Mesenteric fat pad (tissue), 1 donor: ENCODE measurements around the gene MAP4. TPM values are rescaled to one million over a fixed set of nuclear protein-coding genes. Genes with fewer than 3 reads are reported as not detected.

Experiments used
- DNase-seq: peaks from one replicate; pipeline ENCODE4 v3.0.0-alpha.2; 2020; ENCODE audit warnings: low spot score
- total RNA-seq: library from RNA; stranded (reverse); fragmentation: NEBNext Ultra II Directional; extraction: Animal tissue kit (Norgen Biotek cat#: 25700); gene quantifications from one replicate; pipeline ENCODE4 v1.2.1, GENCODE V29; 2021
- donor health status: DM: yes; HTN: yes; CAD: no.

MAP4 gene
- total RNA-seq, 1 donor from 2014 or later = 303 TPM

DNA sequence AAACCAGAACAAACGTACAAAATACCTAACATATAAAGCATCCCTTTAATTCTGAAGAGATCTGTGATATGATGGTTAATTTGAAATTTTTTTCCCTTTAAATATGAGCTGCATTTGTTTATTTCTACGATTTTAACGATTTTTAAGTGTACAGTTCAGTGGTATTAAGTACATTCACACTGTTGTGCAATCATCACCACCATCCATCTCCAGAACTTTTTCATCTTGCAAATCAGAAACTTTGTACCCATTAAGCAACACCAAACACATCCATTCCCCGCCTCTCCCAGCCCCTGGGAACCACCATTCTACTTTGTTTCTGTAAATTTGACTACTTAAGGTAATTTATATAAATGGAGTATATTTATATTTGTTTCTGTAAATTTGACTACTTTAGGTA lies 51.5 kb downstream of the MAP4 start:
- DNase-seq = no peak

DNA sequence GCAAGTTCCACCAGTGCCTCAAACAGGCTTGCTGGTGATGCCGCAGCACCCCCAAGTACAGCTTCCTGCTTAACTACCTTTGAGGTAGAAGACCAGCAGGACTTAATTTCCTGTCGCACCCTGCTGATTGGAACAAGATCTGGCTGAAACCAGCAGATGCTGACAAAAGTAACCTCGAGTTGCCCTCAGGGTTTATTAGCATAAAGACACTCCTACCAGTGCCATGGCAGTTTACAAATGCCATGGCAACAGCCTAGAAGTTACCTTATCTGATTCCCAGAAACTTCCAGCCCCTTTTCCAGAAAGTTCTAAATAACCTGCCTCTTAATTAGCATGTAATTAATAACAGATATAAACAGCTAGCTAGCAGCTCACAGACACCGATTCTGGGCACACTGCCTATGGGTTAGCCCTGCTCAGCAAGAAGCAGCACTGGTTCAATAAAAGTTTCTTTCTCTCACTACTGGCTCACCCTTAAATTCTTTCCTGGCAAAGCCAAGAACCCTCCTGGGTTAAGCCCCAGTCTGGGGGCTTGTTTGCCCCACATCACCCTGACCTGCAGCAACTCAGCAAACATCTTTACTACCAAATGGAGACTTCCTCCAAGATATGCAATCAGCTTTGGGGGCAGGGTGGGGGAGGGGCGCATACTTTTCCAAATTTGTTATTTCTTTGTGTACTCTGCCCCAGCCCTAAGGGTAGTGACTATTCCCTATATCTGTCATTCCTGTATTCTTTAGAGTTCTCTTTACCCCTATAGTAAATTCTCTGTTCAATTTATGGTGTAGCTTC lies 54.2 kb downstream of the MAP4 start:
- DNase-seq = no peak

DNA sequence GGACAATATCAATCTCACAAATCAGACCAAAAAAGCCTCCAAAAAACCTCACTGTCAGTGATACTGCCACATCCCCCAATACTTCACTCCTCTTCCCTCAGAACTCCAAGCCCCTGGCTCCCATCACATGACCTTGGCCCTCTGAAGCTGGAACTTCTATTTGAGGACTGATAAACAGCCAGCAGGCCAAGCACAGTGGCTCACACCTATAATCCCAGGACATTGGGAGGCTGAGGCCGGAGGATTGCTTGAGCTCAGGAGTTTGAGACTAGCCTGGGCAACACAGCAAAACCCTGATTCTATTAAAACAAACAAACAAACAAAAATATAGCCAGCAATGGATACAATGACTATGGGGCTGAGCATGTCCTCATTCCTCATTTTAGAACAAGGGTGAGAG lies 55.2 kb downstream of the MAP4 start:
- DNase-seq = no peak

DNA sequence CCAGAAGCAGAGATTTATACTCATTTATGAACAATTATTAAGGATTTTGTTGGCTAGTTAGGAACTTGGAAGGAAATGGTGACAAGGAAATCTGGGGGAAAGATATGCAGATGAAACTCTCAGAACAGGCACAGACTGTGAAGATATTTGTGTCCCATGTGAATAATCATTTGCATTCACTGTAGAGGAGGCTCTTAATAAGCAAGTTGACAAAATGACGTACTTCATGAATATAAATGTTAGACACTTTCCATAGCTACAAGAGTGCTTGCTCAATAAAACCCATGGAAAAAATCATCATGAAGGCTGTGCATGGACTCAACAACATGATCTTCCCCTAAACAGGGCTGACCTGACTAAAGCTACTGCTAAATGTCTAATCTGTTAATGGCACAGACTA lies 59.7 kb downstream of the MAP4 start:
- DNase-seq = no peak

DNA sequence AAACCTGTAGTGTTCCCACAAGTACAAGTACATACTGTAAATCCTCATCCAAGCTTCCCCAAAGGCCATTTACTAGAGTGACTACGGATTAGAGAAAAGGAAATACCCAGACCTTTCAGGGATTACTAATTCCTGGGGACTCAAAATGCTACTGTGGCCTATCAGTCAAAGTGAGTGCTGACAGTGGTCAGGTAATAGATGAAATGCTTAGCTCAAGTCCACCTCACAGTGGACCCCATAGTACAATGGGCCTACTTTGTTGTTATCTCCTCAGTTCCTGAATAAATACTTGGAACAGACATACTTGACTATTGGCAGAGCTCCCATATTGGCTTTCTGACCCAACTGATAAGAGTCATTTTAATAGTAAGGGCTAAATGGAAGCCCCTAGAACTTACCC lies 61.6 kb downstream of the MAP4 start:
- no peak for DNase-seq

DNA sequence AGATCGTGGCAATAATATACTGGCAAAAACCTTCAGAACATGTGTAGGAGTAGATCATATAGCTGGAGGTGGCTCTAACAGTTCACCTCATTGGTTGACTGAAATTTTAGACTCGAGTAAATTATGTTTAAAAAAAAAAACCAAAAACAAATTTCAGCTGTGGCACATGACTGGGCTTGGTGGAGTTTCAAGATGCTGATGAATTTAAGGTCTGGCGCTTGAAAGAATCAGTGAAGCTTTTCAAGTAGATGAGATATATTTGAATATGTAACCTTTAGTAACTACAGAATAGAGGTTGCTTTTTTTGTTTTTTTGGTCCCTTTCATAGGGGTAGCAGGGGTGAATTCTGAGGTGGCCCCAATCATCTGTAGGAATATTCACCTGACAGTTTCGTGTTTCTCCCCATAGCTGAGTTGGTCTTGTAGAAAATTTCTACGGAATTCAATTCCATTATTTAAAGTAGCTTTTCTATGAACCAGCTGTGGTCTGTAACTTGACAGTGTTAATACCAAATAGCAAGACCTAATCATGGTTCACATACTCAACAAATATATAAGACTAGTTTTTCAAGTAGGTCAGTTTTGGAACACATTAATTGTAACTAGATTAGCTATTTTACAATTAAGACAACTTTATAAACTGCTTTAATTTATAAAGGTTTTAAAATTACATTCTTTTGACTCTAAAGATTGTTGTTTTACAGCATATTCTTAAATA lies 65.6 kb downstream of the MAP4 start:
- DNase-seq = no peak

DNA sequence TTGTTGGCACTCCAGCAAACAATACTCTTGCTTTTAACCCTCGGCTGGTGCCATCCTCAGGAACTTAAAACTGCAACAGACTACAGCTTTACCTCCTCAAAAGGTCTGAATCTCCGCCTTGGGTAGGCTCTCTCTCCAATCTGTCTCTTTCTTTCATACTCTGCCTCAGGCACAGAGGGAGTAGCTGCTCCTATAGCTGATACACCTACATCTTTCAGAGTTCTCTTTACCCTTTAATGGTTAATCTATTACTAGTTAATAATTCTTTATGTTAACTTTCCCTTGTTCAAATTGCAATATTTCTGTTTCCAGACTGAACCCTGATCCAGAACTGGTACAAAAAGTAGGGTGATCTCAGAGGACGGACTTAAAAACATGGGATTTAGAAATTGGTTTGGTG lies 66.2 kb downstream of the MAP4 start:
- DNase-seq = no peak

DNA sequence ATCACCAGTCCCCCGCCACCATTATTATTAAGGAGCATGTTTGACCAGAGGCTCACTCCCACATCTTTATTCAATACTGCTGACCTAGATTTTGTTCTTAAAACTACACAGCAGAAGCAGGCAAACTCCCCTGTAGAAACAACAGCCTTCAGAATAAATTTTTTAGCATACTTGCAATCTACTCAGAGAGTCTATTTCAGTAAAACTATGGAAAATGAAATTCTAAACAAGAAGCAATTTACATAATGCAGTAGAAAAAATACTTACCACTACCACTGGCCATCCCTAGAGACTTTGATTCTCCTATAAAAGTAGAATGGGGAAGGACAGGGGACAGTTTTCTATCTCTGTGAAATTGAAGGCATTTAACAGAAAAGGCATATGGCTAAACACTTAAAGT lies 76.0 kb downstream of the MAP4 start:
- no peak for DNase-seq

DNA sequence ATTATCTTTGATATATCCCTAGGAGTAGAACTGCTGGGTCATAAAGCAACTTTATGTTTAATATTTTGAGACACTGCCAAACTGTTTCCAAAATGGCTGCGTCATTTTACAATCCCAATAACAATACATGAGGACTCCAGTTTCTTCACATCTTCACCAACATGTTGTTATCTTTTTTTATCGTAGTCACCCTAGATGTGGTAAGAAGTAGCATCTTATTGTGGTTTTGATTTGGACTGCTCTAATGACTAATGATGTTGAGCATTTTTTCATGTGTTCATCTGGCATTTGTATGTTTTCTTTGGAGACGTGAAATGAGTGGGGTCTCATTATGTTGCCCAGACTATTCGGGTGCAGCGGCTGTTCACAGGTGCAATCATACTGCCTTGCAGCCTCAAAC lies 83.8 kb downstream of the MAP4 start:
- no peak for DNase-seq

DNA sequence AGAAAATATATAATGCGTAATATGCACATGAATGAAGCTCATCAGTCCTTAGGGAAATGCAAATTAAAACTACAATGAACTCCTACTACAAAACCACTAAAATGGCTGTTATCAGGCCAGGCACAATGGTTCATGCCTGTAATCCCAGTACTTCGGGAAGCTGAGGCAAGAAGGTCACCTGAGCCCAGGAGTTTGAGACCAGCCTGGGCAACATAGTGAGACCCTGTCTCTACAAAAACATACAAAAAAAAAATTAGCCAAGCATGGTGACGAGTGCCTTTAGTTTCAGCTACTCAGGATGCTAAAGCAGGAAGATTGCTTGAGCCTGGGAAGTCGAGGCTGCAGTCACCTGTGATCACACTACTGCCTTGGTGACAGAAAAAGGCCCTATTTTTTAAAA lies 85.2 kb downstream of the MAP4 start:
- DNase-seq = no peak

DNA sequence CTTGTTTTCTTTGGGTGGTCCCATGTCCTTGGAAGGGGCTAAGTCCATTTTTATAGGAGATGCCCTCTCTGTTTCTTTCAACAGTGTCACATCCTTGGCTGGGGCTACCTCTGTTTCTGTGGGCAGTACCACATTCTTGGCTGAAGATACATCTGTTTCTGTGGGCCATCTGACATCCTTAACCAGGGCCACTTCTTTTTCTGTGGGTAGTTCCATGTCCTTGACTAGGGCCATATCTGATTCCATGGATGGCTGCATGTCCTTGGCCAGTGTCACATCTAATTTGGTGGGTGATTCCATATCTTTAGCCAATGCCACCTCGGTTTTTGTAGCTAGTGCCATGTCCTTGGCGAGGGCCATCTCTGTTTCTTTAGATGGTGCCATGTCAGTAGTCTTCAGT lies 99.5 kb downstream of the MAP4 start:
- no peak for DNase-seq

DNA sequence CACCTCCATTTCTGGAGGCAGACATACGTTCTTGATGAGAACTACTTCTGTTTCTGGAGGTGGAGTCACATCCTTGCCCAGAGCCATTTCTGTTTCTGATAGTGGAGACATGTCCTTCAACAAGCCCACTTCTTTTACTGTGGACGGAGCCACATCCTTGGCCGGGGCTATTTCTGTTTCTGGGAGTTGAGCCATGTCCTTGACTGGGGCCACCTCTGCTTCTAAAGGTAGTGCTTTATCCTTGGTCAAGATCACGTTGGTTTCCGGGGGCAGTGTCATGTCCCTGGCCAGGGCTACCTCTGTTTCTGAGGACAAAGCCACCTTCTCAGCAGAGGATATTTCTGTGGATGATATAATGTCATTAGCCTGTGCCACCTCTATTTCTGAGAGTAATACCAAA lies 100.0 kb downstream of the MAP4 start:
- no peak for DNase-seq

DNA sequence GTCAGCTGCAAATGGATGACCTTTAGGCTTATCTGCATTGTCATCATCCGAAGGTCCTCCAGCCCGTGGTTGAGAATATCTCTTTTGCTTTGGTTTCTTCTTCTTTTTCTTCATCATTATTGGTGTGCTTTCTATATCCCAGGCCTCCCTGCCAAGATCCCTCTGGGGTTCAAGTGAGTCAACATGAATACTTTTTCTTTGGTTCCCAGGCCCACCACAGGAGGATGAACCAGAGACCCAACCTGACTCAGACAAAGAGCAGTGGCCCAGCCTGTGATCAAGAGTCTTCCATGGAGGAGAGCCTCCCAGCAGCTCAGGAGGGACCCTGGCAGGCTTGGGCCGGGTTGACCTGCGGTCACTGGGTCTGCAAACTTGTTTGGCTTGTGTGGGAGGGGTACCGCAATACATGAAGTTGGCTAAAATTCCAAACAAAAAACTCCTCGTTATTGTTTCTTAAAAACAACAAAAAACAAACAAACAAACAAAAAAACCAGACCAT lies 104.2 kb downstream of the MAP4 start:
- DNase-seq = no peak

DNA sequence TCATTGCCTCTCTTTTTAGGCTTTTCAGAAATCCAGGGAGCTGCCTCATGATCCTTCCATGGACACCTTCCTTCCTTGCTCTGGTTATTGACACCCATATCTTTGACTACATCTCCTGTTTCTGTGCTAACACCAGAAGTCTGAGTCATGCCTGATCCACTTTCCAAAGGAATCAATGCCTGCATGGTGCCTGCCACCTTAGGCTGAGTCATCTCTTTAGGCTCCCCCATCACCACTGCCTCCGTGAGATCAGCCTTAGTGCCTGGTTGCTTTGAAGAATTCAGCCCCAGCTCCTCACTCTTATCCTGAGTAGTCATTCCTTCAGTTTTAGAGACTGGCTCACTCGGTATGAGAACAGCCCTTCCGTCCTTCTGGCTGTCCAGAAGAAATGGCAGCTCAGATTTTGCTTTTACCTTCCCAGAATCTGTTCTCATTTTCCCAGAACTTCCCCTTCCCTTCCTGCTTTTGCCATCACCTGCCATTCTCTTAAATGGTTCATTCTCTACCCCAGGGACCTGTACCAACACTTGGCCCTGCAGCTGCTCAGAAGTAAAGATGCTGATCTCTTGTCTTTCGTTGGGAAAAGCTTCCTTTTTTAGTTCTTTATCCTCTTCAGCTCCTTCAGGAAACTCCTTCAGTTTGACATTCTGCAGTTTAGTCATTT lies 105.3 kb downstream of the MAP4 start:
- DNase-seq = no peak

DNA sequence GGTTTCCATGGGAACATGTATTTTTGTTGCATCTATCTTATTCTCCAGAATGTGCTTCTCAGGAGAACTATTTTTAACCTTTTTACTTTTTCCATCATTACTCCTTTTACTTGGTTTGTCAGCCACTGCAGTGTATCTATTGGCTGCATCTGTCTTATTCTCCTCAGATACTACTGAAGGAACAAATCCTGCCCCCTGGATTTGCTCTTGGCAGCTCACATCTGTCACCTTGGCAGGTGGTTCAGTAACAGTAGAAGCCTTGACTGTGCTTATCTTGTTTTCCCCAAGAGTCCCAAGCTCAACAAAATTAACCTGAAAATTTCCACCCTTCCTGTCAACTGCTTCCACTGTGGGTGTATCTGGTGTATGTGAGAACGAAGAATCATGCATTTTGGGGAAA lies 106.0 kb downstream of the MAP4 start:
- no peak for DNase-seq

DNA sequence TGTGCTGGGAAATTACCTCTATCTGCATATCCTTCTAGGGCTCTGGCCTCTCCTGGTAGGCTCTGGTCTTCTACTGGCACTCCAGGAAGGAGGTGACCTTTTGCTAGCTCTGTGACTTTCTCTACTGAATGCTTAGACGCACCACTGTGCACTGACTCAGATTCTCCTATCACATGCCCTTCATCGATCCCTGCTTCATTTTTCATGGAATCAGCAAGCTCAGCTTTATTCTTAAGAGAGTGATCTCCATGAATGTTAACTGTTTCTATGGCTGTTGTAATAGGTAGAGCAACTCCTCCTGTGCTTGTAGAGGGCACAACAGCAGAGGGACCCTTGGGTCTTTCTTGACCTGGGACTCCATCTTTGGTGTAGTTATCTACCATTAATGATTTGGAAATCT lies 106.6 kb downstream of the MAP4 start:
- DNase-seq = no peak

DNA sequence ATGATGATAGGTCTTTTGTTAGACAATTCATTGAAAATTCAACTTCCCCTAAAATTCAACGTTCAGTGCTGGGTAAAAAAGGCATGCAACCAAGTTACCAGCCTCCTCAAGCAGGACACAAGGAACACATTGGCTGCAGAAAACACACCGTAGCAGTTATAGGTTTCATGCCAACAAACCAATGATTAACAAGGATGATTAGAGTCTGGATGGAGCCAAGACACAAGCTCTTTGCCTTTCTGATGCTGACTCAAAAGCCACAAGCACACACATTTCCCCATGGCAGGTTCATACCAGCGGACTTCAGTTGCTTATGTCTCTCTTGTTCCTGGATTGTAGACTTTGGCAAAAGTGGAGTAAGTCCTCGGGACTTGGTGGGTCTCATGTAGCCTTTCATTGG lies 107.5 kb downstream of the MAP4 start:
- no peak for DNase-seq

DNA sequence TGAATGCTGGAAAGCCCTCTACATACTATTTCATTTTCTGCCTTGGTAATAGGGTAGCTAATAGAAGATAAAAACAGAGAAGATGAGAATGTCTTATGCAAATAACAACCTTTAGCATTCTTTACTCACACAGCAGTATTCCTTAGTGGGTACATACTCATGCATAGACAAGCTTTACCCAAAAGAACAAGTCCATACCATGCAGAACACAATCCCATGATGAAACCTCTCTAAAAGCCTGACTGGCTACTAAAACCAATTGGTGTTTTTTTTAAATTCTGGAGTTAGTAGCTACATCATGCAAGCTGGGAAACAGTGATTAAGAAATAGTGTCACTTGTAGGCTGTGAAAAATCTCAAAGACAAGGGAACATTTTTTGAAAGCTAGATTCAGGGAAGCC lies 108.4 kb downstream of the MAP4 start:
- DNase-seq = no peak

DNA sequence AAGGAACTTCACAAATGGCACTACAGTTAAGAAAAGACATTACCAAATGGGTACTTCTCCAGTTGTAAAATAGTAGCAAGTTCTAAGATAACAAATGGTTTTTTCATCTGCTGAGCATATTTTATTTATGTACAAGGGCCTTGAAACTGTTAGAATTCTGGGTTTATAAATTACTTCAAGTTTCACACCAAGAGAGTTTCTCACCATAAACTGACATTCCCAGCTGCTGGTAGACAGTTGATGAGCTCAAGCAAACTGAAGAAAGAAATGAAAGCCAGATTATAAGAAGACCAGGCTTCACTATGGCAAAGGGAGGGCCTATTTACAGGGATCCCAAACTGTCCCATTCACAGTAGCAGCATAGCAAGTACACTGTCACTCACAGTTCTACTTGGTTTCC lies 113.5 kb downstream of the MAP4 start:
- no peak for DNase-seq

DNA sequence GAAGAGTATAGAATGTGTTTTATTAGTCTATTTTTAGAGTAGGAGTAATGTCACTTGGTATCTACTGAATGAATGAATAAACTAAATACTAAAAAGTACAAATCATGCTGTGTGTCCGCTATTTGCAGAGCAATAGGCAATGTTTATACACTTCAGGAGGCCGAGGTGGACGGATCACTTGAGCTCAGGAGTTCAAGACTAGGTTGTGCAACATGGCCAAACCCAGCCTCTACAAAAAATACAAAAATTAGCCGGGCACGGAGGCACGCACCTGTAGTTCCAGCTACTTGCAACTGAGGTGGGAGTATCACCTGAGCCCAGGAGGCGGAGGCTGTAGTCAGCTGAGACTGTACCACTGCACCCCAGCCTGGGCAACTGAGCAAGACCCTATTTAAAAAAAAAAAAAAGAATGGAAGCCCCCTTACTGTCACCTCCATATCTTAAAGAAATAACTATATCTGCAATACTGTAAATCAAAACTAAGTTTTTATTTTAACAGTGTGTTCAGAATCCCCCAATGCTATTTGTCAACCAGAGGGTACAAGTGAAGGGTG lies 114.9 kb downstream of the MAP4 start:
- no peak for DNase-seq

DNA sequence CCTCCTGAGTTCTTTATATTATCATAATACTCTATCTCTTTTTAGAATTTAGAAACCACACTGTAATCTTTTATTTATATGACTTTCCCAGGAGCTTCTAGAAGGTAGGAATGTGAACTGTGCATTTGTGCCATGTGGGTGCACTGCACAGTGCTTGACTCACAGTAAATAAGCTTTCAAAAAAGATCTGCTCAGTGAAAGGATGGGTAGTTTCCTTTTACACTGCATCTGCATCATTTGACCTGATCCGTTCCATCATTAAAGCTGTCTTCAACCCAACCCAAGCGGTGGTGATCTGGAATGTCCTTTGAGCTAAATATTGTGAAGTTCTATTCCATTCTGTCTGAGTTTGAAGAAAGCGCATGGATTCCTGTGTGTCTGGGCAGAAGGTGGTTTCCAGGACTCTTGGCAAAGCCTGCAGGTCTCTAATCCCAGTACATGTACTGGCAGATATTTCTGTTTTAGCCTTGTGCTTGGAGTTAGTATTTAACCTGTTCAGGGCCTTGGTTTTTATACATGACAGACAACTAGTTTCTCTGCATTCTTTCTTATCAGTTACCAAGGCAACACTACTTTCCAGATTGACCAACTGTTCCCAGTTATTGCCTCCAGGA lies 116.6 kb downstream of the MAP4 start:
- DNase-seq = no peak

DNA sequence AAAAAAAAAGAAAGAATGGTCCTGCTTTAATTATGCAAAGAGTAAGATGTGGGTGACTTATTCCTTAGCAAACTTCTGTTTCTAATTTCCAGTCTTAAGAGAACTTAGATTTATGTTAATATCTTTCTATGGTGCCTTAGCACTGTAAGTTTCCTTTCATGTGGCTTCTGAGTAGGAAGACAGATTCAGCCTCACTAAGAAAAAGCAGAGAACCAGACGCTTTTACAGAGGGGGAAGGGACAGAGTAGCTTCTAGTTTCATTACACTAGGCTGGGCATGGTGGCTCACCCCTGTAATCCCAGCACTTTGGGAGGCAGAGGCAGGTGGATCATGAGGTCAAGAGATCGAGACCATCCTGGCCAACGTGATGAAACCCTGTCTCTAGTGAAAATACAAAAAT lies 118.3 kb downstream of the MAP4 start:
- DNase-seq = no peak
